ENCODE data around the gene ARHGAP18. TPM values are rescaled to one million over a fixed set of nuclear protein-coding genes. Genes with fewer than 3 reads are reported as not detected.
A peak's percentile ranks its signal among the peaks of the same experiment; 100 is the strongest.

ARHGAP18 gene
- total RNA-seq, 4 donors from 2014 or later, result 2.8 to 9.0 (median 7.1) TPM

DNA sequence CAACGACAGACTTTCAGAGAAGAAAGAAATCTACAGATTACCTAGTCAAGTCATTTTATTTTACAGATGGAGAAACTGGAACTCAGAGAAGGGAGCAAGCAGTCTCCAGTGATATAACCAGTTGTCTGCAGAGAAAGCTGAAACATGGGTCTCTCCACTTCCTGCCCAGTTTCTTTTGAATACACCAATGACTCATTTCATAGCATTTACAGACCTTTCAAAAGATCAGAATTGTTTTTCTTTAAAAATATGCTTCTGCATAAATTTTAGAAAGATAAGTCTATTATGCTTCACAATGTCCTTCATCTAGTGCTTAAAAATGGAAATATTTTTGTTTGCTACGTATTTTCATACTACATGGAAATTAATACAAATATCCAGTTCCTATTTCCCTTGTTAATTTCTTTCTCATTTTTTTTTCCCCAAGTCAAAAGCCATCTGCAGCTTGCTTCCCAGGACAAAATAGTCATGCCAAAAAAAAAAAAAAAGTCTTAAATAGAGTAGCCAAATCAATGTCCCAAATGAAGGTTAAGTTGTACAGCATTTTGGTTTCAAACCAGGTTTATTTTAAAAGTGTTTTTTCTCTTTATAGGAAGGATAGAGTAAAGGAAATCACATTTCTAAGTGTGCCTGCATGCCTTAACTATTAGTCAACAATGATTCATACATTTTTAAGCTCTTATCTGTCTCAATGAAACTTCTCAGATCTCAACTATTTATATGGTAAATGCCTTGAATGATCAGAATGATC lies 36.9 kb downstream of the ARHGAP18 start:
- WGBS, 2 donors, result 13 to 30% methylated on average over 2 of the region's 2 CpGs
- H3K4me1 ChIP-seq, result peaks cover 0 to 25% (median 7%) of the 10 kb centered on the region in 3 donors
- intact Hi-C loops (cut with DNase I), result no loop called here
- no peaks in the 10 kb centered on the region for H3K9me3 ChIP-seq
- DNase-seq, result no peak
- no peaks in the 10 kb centered on the region for H3K36me3 ChIP-seq
- no peaks in the 10 kb centered on the region for H3K27me3 ChIP-seq
- H3K27ac ChIP-seq, result peak overlapping the region; percentile 20 to 73 (median 65)
- H3K4me3 ChIP-seq, result no peak overlapping the region
- TF ChIP-seq, protein P1, sequence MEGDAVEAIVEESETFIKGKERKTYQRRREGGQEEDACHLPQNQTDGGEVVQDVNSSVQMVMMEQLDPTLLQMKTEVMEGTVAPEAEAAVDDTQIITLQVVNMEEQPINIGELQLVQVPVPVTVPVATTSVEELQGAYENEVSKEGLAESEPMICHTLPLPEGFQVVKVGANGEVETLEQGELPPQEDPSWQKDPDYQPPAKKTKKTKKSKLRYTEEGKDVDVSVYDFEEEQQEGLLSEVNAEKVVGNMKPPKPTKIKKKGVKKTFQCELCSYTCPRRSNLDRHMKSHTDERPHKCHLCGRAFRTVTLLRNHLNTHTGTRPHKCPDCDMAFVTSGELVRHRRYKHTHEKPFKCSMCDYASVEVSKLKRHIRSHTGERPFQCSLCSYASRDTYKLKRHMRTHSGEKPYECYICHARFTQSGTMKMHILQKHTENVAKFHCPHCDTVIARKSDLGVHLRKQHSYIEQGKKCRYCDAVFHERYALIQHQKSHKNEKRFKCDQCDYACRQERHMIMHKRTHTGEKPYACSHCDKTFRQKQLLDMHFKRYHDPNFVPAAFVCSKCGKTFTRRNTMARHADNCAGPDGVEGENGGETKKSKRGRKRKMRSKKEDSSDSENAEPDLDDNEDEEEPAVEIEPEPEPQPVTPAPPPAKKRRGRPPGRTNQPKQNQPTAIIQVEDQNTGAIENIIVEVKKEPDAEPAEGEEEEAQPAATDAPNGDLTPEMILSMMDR (IDR thresholded peaks at IDR 0.05), result no peak
- no peak for TF ChIP-seq POLR2A (IDR thresholded peaks at IDR 0.05)

GRCh38 chr6:129672341-129672682 lies 37.7 kb downstream of the ARHGAP18 start:
- Histone ChIP-seq H3K9me3 (no peaks in the 10 kb centered on the region), H3K36me3 (no peaks in the 10 kb centered on the region), H3K27me3 (no peaks in the 10 kb centered on the region), H3K4me1 (peaks cover 0 to 26% (median 7%) of the 10 kb centered on the region in 3 donors), H3K27ac (peak overlapping the region; percentile 20 to 73 (median 65)), H3K4me3 (no peak overlapping the region)
- no peak for DNase-seq
- TF ChIP-seq, protein P1 (IDR thresholded peaks at IDR 0.05), result no peak
- no peak for TF ChIP-seq POLR2A (IDR thresholded peaks at IDR 0.05)
- WGBS, 2 donors, result 77 to 81% methylated on average over 2 of the region's 2 CpGs
- intact Hi-C loops (cut with DNase I), result no loop called here

- peaks cover 0 to 26% (median 7%) of the 10 kb centered on the region in 3 donors for H3K4me1 ChIP-seq
- peak overlapping the region; percentile 20 to 73 (median 65) for H3K27ac ChIP-seq
- intact Hi-C loops (cut with DNase I), result no loop called here
- no peak for DNase-seq
- no peak overlapping the region for H3K4me3 ChIP-seq
- TF ChIP-seq, protein P1 (IDR thresholded peaks at IDR 0.05), result peak in 3 of 6 experiments; percentile 23 to 48 (median 24)
- TF ChIP-seq POLR2A (IDR thresholded peaks at IDR 0.05), result peak in 1 of 4 donors; percentile 32
- no peaks in the 10 kb centered on the region for H3K27me3 ChIP-seq
- H3K36me3 ChIP-seq, result no peaks in the 10 kb centered on the region
- H3K9me3 ChIP-seq, result no peaks in the 10 kb centered on the region
- 80 to 81% methylated on average over 10 of the region's 10 CpGs for WGBS, 2 donors
Observed at GRCh38 chr6:129671442-129672340, 38.3 kb downstream of the ARHGAP18 start.

GRCh38 chr6:129670634-129671033 lies 39.3 kb downstream of the ARHGAP18 start:
- WGBS, 2 donors, result 86 to 95% methylated on average over 3 of the region's 3 CpGs
- Histone ChIP-seq H3K4me3 (no peak overlapping the region), H3K9me3 (no peaks in the 10 kb centered on the region), H3K27ac (no peak overlapping the region), H3K36me3 (no peaks in the 10 kb centered on the region), H3K27me3 (no peaks in the 10 kb centered on the region), H3K4me1 (peaks cover 0 to 26% (median 7%) of the 10 kb centered on the region in 3 donors)
- intact Hi-C loops (cut with DNase I), result no loop called here
- no peak for DNase-seq
- TF ChIP-seq, protein P1 (IDR thresholded peaks at IDR 0.05), result no peak
- no peak for TF ChIP-seq POLR2A (IDR thresholded peaks at IDR 0.05)

- intact Hi-C loops (cut with DNase I), result no loop called here
- no peak overlapping the region for H3K27ac ChIP-seq
- H3K36me3 ChIP-seq, result no peaks in the 10 kb centered on the region
- DNase-seq, result no peak
- no peaks in the 10 kb centered on the region for H3K9me3 ChIP-seq
- TF ChIP-seq, protein P1 (IDR thresholded peaks at IDR 0.05), result no peak
- no peak for TF ChIP-seq POLR2A (IDR thresholded peaks at IDR 0.05)
- no peak overlapping the region for H3K4me3 ChIP-seq
- H3K27me3 ChIP-seq, result no peaks in the 10 kb centered on the region
- peaks cover 0 to 16% (median 0%) of the 10 kb centered on the region in 3 donors for H3K4me1 ChIP-seq
Observed at GRCh38 chr6:129667621-129668020, 42.4 kb downstream of the ARHGAP18 start.
